ENCODE data around the gene USP1.

USP1 gene

DNA sequence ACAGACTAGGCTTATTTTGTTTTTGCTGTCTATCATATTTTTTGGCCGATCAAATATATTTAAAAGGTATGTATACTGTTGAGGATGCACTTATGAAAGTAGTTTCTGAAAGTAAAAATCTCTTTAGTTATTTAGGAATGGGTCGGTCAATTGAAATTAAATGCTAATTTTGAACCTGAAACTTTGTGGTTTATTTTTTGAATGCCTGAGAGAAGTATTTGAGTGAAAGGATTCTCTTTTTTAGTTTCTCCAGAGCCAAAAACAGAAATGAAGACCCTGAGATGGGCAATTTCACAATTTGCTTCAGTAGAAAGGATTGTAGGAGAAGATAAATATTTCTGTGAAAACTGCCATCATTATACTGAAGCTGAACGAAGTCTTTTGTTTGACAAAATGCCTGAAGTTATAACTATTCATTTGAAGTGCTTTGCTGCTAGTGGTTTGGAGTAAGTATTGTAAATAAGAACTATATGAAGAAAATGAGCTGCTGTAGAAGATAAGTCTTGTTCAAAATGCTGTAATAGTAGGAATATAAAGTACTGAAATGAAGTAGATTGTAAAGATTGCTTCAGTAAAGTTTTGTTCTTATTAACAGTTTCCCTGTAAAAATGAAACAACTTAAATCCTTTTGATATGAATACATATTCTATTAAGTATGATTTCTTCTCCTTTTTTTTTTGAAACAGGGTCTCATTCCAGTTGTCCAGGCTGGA, 11.5 kb downstream of the USP1 start:
- no peak overlapping the region for H3K4me3 ChIP-seq (ENCODE audit: low read depth in 1 of 2, low read length in 2 of 2)
- no peak overlapping the region for H3K27ac ChIP-seq (ENCODE audit: low read depth, low read length)
- no peak overlapping the region for H3K9ac ChIP-seq (ENCODE audit: low read length)
- H3K9me3 ChIP-seq (ENCODE audit: low read length): no peaks in the 10 kb centered on the region
- H3K4me1 ChIP-seq (ENCODE audit: insufficient read depth, low read length): no peaks in the 10 kb centered on the region
- peaks cover 54% of the 10 kb centered on the region for H3K36me3 ChIP-seq (ENCODE audit: insufficient read depth, low read length)
- no peaks in the 10 kb centered on the region for H3K27me3 ChIP-seq (ENCODE audit: control insufficient read depth in 1 of 2, insufficient read depth in 2 of 2, low read length in 2 of 2)

DNA sequence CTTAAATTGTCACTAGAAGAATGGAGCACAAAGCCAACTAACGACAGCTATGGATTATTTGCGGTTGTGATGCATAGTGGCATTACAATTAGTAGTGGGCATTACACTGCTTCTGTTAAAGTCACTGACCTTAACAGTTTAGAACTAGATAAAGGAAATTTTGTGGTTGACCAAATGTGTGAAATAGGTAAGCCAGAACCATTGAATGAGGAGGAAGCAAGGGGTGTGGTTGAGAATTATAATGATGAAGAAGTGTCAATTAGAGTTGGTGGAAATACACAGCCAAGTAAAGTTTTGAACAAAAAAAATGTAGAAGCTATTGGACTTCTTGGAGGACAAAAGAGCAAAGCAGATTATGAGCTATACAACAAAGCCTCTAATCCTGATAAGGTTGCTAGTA, 13.5 kb downstream of the USP1 start:
- H3K36me3 ChIP-seq (ENCODE audit: insufficient read depth, low read length): peaks cover 41% of the 10 kb centered on the region
- H3K27me3 ChIP-seq (ENCODE audit: control insufficient read depth in 1 of 2, insufficient read depth in 2 of 2, low read length in 2 of 2): no peaks in the 10 kb centered on the region
- no peak overlapping the region for H3K9ac ChIP-seq (ENCODE audit: low read length)
- no peaks in the 10 kb centered on the region for H3K9me3 ChIP-seq (ENCODE audit: low read length)
- no peak overlapping the region for H3K4me3 ChIP-seq (ENCODE audit: low read depth in 1 of 2, low read length in 2 of 2)
- H3K27ac ChIP-seq (ENCODE audit: low read depth, low read length): no peak overlapping the region
- H3K4me1 ChIP-seq (ENCODE audit: insufficient read depth, low read length): no peaks in the 10 kb centered on the region

DNA sequence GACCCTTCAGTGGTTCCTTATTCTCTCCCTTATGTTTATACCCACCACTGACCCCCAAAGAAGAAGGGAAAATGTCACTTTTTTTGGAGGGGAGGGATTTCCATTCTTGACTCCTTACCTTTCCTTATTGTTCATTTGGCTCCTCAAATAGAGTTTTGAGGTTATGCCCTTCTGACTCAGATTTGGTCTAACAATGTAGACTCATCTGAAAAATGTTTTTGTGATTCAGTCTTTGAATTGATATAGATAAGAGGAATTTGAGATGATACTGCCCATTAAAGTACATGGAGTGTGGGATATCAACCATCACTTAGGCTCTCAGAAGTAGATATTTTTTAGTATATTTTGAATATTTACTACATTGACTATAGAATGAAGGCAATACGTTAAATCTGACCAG, 16.1 kb downstream of the USP1 start:
- H3K9me3 ChIP-seq (ENCODE audit: low read length): no peaks in the 10 kb centered on the region
- H3K4me1 ChIP-seq (ENCODE audit: insufficient read depth, low read length): no peaks in the 10 kb centered on the region
- H3K27ac ChIP-seq (ENCODE audit: low read depth, low read length): no peak overlapping the region
- H3K4me3 ChIP-seq (ENCODE audit: low read depth in 1 of 2, low read length in 2 of 2): no peak overlapping the region
- peaks cover 22% of the 10 kb centered on the region for H3K36me3 ChIP-seq (ENCODE audit: insufficient read depth, low read length)
- no peak overlapping the region for H3K9ac ChIP-seq (ENCODE audit: low read length)
- no peaks in the 10 kb centered on the region for H3K27me3 ChIP-seq (ENCODE audit: control insufficient read depth in 1 of 2, insufficient read depth in 2 of 2, low read length in 2 of 2)

DNA sequence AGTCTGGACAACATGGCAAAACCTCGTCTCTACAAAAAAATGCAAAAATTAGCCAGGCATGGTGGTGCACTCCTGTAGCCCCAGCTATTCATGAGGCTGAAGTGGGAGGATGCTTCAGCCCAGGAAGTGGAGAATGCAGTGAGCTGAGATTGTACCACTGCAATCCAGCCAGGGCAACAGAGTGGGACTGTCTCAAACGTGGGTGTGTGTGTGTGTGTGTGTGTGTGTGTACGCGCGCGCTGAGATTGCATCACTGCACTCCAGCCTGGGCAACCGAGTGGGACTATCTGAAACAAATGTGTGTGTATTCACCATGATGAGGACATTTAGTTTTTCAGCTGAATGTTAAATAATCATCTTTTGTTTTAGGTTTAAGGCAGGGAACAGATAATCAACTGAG, 21.1 kb downstream of the USP1 start:
- Histone ChIP-seq H3K27me3 (ENCODE audit: control insufficient read depth in 1 of 2, insufficient read depth in 2 of 2, low read length in 2 of 2) (no peaks in the 10 kb centered on the region), H3K27ac (ENCODE audit: low read depth, low read length) (no peak overlapping the region), H3K4me3 (ENCODE audit: low read depth in 1 of 2, low read length in 2 of 2) (no peak overlapping the region), H3K9ac (ENCODE audit: low read length) (no peak overlapping the region), H3K9me3 (ENCODE audit: low read length) (no peaks in the 10 kb centered on the region), H3K4me1 (ENCODE audit: insufficient read depth, low read length) (no peaks in the 10 kb centered on the region), H3K36me3 (ENCODE audit: insufficient read depth, low read length) (peaks cover 7% of the 10 kb centered on the region)

DNA sequence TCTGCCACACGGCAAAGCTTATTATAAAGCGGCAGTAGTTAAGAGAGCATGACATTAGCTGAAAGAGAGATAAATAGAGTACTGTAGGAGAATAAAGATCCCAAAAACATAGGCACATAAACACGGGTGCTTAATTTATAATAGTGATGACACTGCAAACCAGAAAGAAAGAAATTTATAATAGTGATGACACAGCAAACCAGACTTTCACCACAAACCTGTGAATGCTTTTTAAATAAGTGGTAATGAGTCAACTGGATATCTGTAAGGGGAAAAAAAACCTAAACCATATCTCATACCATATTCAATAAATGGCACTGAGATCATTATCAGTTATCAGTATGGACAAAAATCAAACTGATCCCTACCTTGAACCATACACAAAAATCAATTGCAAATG, 25.5 kb downstream of the USP1 start:
- H3K9ac ChIP-seq (ENCODE audit: low read length): no peak overlapping the region
- H3K27me3 ChIP-seq (ENCODE audit: control insufficient read depth in 1 of 2, insufficient read depth in 2 of 2, low read length in 2 of 2): no peaks in the 10 kb centered on the region
- H3K4me1 ChIP-seq (ENCODE audit: insufficient read depth, low read length): no peaks in the 10 kb centered on the region
- H3K27ac ChIP-seq (ENCODE audit: low read depth, low read length): no peak overlapping the region
- H3K4me3 ChIP-seq (ENCODE audit: low read depth in 1 of 2, low read length in 2 of 2): no peak overlapping the region
- no peaks in the 10 kb centered on the region for H3K9me3 ChIP-seq (ENCODE audit: low read length)
- peaks cover 15% of the 10 kb centered on the region for H3K36me3 ChIP-seq (ENCODE audit: insufficient read depth, low read length)

DNA sequence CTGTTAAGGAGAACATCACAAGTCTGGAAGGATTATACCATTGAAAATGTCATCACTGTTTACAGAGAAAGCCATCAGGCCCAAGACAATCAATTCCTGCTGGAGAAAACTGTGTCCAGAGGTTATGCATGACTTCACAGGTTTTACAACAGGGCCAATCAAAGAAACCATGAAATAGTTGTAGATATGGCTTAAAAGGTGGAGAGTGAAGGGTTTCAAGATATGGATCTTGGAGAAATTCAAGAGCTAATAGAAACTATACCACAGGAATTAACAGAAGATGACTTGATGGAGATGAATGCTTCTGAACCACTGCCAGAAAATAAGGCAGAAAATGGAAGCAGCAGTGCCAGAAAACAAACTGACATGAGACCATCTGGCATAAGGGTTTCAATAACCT, 30.2 kb downstream of the USP1 start:
- no peak overlapping the region for H3K9ac ChIP-seq (ENCODE audit: low read length)
- no peaks in the 10 kb centered on the region for H3K4me1 ChIP-seq (ENCODE audit: insufficient read depth, low read length)
- H3K4me3 ChIP-seq (ENCODE audit: low read depth in 1 of 2, low read length in 2 of 2): no peak overlapping the region
- no peak overlapping the region for H3K27ac ChIP-seq (ENCODE audit: low read depth, low read length)
- H3K9me3 ChIP-seq (ENCODE audit: low read length): no peaks in the 10 kb centered on the region
- peaks cover 20% of the 10 kb centered on the region for H3K36me3 ChIP-seq (ENCODE audit: insufficient read depth, low read length)
- no peaks in the 10 kb centered on the region for H3K27me3 ChIP-seq (ENCODE audit: control insufficient read depth in 1 of 2, insufficient read depth in 2 of 2, low read length in 2 of 2)

DNA sequence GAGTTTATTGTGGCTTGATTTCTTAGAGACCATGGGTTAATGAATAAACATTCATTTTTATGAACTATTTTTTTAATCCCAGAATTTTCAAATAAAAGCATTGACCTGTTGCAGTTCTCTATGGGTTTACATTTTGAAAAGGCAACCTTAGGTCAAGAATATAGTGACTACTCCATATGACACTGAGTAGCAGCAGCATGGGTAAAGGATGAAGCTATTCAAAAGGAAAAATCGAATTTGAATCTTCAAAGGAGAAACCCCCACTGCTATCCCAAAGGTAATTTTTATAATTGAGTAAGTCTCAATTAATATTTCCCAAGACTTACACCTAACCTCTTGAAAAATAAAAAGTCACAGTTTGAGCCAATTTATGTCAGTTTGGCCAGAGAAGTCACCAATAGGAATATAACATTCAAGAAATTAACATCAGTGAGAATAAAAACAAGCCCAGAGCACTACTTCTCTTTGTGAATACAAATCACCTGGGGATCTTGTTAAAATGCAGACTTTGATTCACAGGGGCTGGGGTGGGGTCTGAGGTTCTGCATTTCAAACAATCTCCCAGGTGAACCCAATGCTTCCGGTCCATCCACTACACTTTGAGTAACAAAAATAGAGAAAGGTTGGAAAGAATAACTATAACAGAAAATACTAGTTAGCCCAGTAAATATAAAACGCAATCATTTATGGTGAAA, 39.8 kb downstream of the USP1 start:
- Histone ChIP-seq H3K36me3 (ENCODE audit: insufficient read depth, low read length) (peaks cover 31% of the 10 kb centered on the region), H3K4me1 (ENCODE audit: insufficient read depth, low read length) (no peaks in the 10 kb centered on the region), H3K9me3 (ENCODE audit: low read length) (no peaks in the 10 kb centered on the region)

DNA sequence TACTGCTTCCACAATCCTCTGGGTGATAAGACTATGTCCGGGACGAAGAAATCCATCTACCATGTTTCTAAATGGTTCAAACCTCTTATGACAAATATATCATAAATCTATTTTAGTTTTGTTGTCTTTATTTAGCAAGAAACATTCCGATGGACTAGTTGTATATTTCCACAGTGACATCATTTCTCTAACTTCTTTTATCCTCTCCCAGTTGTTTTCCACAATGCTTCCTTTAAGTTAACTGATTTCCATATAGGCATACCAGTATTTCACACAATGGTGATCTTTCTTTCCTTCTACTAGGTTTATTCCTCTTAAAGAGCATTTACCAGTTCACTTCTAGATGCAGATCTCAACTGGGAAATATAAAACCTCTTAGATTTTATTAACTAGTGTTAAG, 44.8 kb downstream of the USP1 start:
- H3K36me3 ChIP-seq (ENCODE audit: insufficient read depth, low read length): peaks cover 4% of the 10 kb centered on the region
- H3K27me3 ChIP-seq (ENCODE audit: control insufficient read depth in 1 of 2, insufficient read depth in 2 of 2, low read length in 2 of 2): no peaks in the 10 kb centered on the region
- no peak overlapping the region for H3K4me3 ChIP-seq (ENCODE audit: low read depth in 1 of 2, low read length in 2 of 2)
- no peak overlapping the region for H3K9ac ChIP-seq (ENCODE audit: low read length)
- no peaks in the 10 kb centered on the region for H3K9me3 ChIP-seq (ENCODE audit: low read length)
- no peak overlapping the region for H3K27ac ChIP-seq (ENCODE audit: low read depth, low read length)
- no peaks in the 10 kb centered on the region for H3K4me1 ChIP-seq (ENCODE audit: insufficient read depth, low read length)

More for the DNA sequence above, 39.8 kb downstream of the USP1 start:
- Histone ChIP-seq H3K4me3 (ENCODE audit: low read depth in 1 of 2, low read length in 2 of 2) (no peak overlapping the region), H3K27ac (ENCODE audit: low read depth, low read length) (no peak overlapping the region), H3K9ac (ENCODE audit: low read length) (no peak overlapping the region), H3K27me3 (ENCODE audit: control insufficient read depth in 1 of 2, insufficient read depth in 2 of 2, low read length in 2 of 2) (no peaks in the 10 kb centered on the region)

DNA sequence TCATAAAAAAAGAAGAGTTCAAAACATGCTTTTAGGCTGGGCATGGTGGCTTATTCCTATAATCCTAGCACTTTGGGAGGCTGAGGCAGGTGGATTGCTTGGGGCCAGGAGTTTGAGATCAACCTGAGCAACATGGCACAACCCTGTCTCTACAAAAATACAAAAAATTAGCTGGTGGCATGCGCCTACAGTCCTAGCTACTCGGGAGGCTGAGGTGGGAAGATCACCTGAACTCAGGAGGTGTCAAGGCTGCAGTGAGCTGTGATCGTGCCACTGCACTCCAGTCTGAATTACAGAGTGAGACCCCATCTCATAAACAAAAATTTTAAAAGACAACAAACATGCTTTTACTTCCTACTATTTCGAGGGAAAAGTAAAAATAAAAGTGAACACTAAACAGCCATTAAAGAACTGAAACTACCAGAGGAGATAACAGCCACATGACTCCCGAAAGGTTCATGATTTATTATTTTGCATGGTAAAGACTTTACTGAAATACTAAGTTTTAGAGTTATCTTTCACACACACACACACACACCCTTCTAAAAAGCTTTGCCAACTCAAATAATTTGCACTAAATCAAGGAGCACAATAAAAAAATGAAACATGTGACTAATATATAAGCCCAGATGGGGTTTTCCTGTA, 48.1 kb downstream of the USP1 start:
- peaks cover 11% of the 10 kb centered on the region for H3K36me3 ChIP-seq (ENCODE audit: insufficient read depth, low read length)
- H3K9me3 ChIP-seq (ENCODE audit: low read length): no peaks in the 10 kb centered on the region
- no peaks in the 10 kb centered on the region for H3K27me3 ChIP-seq (ENCODE audit: control insufficient read depth in 1 of 2, insufficient read depth in 2 of 2, low read length in 2 of 2)
- H3K27ac ChIP-seq (ENCODE audit: low read depth, low read length): no peak overlapping the region
- H3K4me1 ChIP-seq (ENCODE audit: insufficient read depth, low read length): no peaks in the 10 kb centered on the region
- H3K4me3 ChIP-seq (ENCODE audit: low read depth in 1 of 2, low read length in 2 of 2): no peak overlapping the region
- H3K9ac ChIP-seq (ENCODE audit: low read length): no peak overlapping the region

DNA sequence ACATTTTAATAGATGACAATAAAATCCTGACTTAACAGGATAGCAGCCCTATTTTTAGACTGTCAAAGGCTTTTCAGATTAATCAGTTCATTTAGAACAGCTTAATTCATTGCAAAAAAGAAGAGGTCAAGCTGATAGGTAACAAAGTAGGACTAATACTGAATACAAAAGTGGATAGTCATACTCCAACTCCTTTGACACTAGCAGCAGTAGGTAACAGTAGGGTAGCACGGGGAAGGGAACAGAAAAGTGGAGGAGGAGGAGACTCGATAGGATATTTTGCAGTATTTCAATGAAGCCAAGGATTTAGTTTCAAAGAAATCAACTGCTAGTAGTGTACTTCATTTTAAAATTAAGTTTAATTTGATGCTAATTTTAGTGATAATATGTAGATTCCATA, 51.1 kb downstream of the USP1 start:
- no peaks in the 10 kb centered on the region for H3K27me3 ChIP-seq (ENCODE audit: control insufficient read depth in 1 of 2, insufficient read depth in 2 of 2, low read length in 2 of 2)
- H3K36me3 ChIP-seq (ENCODE audit: insufficient read depth, low read length): peaks cover 19% of the 10 kb centered on the region
- H3K4me3 ChIP-seq (ENCODE audit: low read depth in 1 of 2, low read length in 2 of 2): no peak overlapping the region
- H3K4me1 ChIP-seq (ENCODE audit: insufficient read depth, low read length): no peaks in the 10 kb centered on the region
- no peak overlapping the region for H3K9ac ChIP-seq (ENCODE audit: low read length)
- H3K9me3 ChIP-seq (ENCODE audit: low read length): no peaks in the 10 kb centered on the region
- H3K27ac ChIP-seq (ENCODE audit: low read depth, low read length): no peak overlapping the region

DNA sequence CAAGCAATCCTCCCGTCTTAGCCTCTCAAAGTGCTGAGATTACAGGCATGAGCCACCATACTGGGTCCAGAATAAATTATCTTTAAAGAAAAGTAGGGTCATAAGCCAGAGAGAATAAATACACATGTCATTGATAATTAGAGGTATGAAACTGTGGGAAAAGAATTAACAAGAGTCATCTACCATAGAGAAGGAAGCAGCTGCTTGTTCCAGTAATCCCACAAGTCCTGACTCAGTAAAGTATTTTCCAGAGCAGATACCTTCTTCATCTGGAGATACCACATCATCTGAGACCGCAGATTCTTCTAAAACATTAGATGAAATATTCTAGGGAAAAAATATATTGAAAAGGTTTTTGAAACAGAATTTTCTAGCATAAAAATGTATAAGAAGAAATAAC, 55.7 kb downstream of the USP1 start:
- H3K4me3 ChIP-seq (ENCODE audit: low read depth in 1 of 2, low read length in 2 of 2): no peak overlapping the region
- H3K9me3 ChIP-seq (ENCODE audit: low read length): no peaks in the 10 kb centered on the region
- no peak overlapping the region for H3K9ac ChIP-seq (ENCODE audit: low read length)
- no peaks in the 10 kb centered on the region for H3K4me1 ChIP-seq (ENCODE audit: insufficient read depth, low read length)
- H3K27me3 ChIP-seq (ENCODE audit: control insufficient read depth in 1 of 2, insufficient read depth in 2 of 2, low read length in 2 of 2): no peaks in the 10 kb centered on the region
- peaks cover 37% of the 10 kb centered on the region for H3K36me3 ChIP-seq (ENCODE audit: insufficient read depth, low read length)
- no peak overlapping the region for H3K27ac ChIP-seq (ENCODE audit: low read depth, low read length)

All from muscle layer of colon (tissue), 2 donors.